BLaER1 (cell line): ENCODE data around the gene KDM5B.
A peak's percentile ranks its signal among the peaks of the same experiment; 100 is the strongest.

Experiments used
- H3K27ac ChIP-seq: shearing (Covaris generic); formaldehyde crosslinking; 2 replicates; pipeline ENCODE4 v1.8.1; 2022
- H3K27me3 ChIP-seq: shearing (Covaris generic); formaldehyde crosslinking; 2 replicates; pipeline ENCODE4 v1.8.1; 2022
- H3K36me3 ChIP-seq: shearing (Covaris generic); formaldehyde crosslinking; 2 replicates; pipeline ENCODE4 v1.8.1; 2022
- H3K4me1 ChIP-seq: shearing (Covaris generic); formaldehyde crosslinking; 2 replicates; pipeline ENCODE4 v1.8.1; 2022
- H3K4me2 ChIP-seq: shearing (Covaris generic); formaldehyde crosslinking; 2 replicates; pipeline ENCODE4 v1.8.1; 2022
- H3K4me3 ChIP-seq: shearing (Covaris generic); formaldehyde crosslinking; 2 replicates; pipeline ENCODE4 v1.8.1; 2022
- H3K9ac ChIP-seq: shearing (Covaris generic); formaldehyde crosslinking; 2 replicates; pipeline ENCODE4 v1.8.1; 2022
- H3K9me3 ChIP-seq: shearing (Covaris generic); formaldehyde crosslinking; 2 replicates; pipeline ENCODE4 v1.8.1; 2022
- H4K20me1 ChIP-seq: shearing (Covaris generic); formaldehyde crosslinking; 2 replicates; pipeline ENCODE4 v1.8.1; 2022
- Cebpa-rat ChIP-seq: shearing (Covaris generic); IDR thresholded peaks from 2 replicates; pipeline ENCODE4 v1.8.1; 2022

KDM5B gene

GRCh38 chr1:202807926-202808757, at the start of gene KDM5B:
KDM5B (minus strand) TSS chr1:202808421; CDS start chr1:202808305, 116 bp downstream.
- peaks cover 5% of the 10 kb centered on the region; the same call in 1 of the 2 replicates for H3K36me3 ChIP-seq
- H3K27ac ChIP-seq: peak within 1 kb of the TSS; percentile 98
- H3K4me2 ChIP-seq: peak within 1 kb of the TSS; percentile 95
- peak within 1 kb of the TSS; percentile 98 for H3K4me3 ChIP-seq
- H3K27me3 ChIP-seq: no peaks in the 10 kb centered on the region
- peaks cover 40% of the 10 kb centered on the region for H4K20me1 ChIP-seq
- TF ChIP-seq Cebpa-rat: no peak
- no peaks in the 10 kb centered on the region for H3K9me3 ChIP-seq
- peak within 1 kb of the TSS; percentile 98 for H3K9ac ChIP-seq
- H3K4me1 ChIP-seq: peaks cover 69% of the 10 kb centered on the region

DNA sequence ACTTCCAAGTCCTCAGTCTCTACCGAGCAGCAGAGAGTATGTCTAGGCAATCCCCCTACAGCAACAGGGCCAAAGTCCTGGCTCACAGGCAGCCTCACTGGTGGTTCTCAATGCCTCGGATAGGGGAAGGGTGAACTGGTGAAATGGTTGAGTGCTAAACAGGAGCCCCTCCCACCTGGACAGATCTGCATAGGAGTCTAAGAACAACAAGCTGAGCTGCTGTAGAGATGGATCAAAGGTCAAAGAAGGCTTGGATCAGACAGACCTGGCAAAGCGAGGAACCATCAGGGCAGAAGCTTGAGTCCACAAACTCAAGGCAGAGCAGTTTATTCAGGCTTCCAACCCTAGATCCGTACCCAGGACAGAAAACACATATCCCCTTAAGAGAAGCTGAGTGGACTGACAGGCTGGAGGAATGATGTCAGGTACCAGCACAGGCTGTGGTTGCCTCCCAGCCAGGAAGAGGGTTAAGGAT, 49.0 kb upstream of the KDM5B start:
- peaks cover 34% of the 10 kb centered on the region for H3K27me3 ChIP-seq
- H3K4me1 ChIP-seq: peaks cover 51% of the 10 kb centered on the region
- no peak overlapping the region for H3K9ac ChIP-seq
- no peak overlapping the region for H3K4me3 ChIP-seq
- no peak for TF ChIP-seq Cebpa-rat
- no peaks in the 10 kb centered on the region for H3K36me3 ChIP-seq
- 0 out of 2 replicates have a peak, but pooled peaks cover 8% of the 10 kb centered on the region for H4K20me1 ChIP-seq
- peak overlapping the region; percentile 66 for H3K4me2 ChIP-seq
- H3K9me3 ChIP-seq: peaks cover 27% of the 10 kb centered on the region
- H3K27ac ChIP-seq: peak overlapping the region; percentile 59

- Histone ChIP-seq H3K4me1 (peaks cover 48% of the 10 kb centered on the region), H3K9ac (no peak overlapping the region), H3K4me3 (no peak overlapping the region), H3K27me3 (peaks cover 23% of the 10 kb centered on the region), H3K36me3 (no peaks in the 10 kb centered on the region), H4K20me1 (no peaks in the 10 kb centered on the region), H3K9me3 (peaks cover 16% of the 10 kb centered on the region), H3K4me2 (no peak overlapping the region), H3K27ac (no peak overlapping the region)
- no peak for TF ChIP-seq Cebpa-rat
Measured at GRCh38 chr1:202856014-202856413, 47.8 kb upstream of the KDM5B start.

DNA sequence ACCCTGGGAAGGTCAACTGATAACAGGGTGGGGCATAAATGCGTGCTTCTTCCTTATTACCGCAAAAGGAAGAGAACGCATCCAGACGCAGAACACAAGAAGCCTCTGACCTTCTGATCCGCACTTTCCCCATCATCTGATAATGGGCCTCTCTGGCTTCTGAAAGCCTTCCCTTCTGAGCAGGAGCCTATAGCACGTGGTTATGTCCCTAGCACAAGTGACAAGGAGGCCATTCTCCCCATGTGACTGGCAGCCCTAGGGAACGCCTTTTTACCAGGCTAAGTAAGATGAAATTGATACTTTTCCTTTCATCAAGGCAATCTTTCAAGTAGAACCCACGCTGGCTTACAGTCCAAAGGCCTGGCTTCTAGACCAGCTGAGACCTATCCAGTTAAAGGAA, 46.6 kb upstream of the KDM5B start:
- peaks cover 55% of the 10 kb centered on the region for H3K4me1 ChIP-seq
- H3K36me3 ChIP-seq: no peaks in the 10 kb centered on the region
- no peak for TF ChIP-seq Cebpa-rat
- H4K20me1 ChIP-seq: no peaks in the 10 kb centered on the region
- H3K27me3 ChIP-seq: peaks cover 11% of the 10 kb centered on the region
- H3K4me2 ChIP-seq: no peak overlapping the region
- no peak overlapping the region for H3K27ac ChIP-seq
- 0 out of 2 replicates have a peak, but pooled peaks cover 3% of the 10 kb centered on the region for H3K9me3 ChIP-seq
- no peak overlapping the region for H3K9ac ChIP-seq
- H3K4me3 ChIP-seq: no peak overlapping the region

- H3K4me1 ChIP-seq: peaks cover 45% of the 10 kb centered on the region
- 0 out of 2 replicates have a peak overlapping the region, but pooled peaks have one; percentile 19 for H3K9ac ChIP-seq
- H3K27me3 ChIP-seq: no peaks in the 10 kb centered on the region
- no peak overlapping the region for H3K4me2 ChIP-seq
- H4K20me1 ChIP-seq: no peaks in the 10 kb centered on the region
- TF ChIP-seq Cebpa-rat: no peak
- no peaks in the 10 kb centered on the region for H3K36me3 ChIP-seq
- no peak overlapping the region for H3K4me3 ChIP-seq
- H3K9me3 ChIP-seq: no peaks in the 10 kb centered on the region
- peak overlapping the region; percentile 23; the same call in 1 of the 2 replicates for H3K27ac ChIP-seq
Measured at GRCh38 chr1:202852163-202852904, 44.1 kb upstream of the KDM5B start.

DNA sequence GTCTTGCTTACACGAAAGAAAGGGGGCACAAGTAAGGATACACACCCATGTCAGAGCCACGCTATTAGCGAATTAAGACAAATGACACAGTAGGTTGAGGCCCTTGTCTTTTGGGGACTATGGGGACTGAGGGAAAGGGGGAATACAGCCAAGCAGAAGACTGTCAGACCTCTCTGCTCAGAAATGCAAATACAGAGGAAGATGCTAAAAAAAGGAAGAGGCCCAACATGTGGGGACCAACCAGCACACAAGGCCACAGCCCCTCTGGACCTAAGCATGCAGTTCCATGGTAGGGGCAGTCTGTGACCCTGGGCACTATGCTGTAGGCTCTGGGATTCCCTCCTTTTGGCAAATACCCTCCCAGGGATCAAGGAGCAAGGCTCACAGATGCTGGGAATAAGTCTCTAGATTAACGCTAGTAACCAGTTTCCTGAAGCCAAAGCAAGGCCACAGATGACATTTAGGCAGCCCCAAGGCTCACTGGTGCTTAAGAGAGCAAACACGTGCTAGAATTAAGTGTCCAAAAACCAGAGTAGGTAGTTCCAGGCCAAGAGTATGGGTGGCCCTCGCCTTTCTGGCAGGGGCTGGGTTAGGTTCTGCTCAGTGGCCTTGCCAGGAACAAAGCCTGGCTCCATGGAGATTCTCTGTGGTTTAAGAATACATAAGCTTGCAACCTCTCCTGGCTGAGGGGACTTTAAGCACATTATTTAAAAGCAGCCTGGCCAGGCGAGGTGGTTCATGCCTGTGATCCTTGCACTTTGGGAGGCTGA, 42.6 kb upstream of the KDM5B start:
- no peaks in the 10 kb centered on the region for H3K36me3 ChIP-seq
- no peak overlapping the region for H3K4me3 ChIP-seq
- no peaks in the 10 kb centered on the region for H3K27me3 ChIP-seq
- H4K20me1 ChIP-seq: no peaks in the 10 kb centered on the region
- TF ChIP-seq Cebpa-rat: no peak
- no peaks in the 10 kb centered on the region for H3K9me3 ChIP-seq
- H3K4me2 ChIP-seq: peak overlapping the region; percentile 50; the same call in 1 of the 2 replicates
- peak overlapping the region; percentile 33; the same call in 1 of the 2 replicates for H3K27ac ChIP-seq
- H3K9ac ChIP-seq: 0 out of 2 replicates have a peak overlapping the region, but pooled peaks have one; percentile 21
- peaks cover 38% of the 10 kb centered on the region for H3K4me1 ChIP-seq

DNA sequence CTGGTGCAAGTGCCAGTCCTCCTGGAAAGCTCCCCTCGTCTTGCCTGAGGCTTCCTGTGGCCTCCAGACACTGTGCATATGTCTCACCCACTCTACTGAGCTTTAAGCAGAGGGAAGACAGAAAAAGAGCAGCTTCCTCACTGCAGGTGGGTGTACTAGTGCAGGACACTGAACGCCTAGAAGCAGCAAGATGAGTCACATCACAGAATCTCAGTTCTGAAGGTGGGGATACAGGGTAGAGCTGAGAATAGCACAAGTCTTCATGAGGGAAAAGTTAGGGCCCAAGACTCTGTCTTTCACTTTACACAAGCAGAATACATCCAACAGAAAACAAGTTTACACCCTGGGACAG, 39.9 kb upstream of the KDM5B start:
- Histone ChIP-seq H4K20me1 (no peaks in the 10 kb centered on the region), H3K9ac (no peak overlapping the region), H3K4me1 (peaks cover 28% of the 10 kb centered on the region), H3K36me3 (no peaks in the 10 kb centered on the region), H3K4me2 (peak overlapping the region; percentile 22), H3K9me3 (no peaks in the 10 kb centered on the region), H3K27me3 (no peaks in the 10 kb centered on the region), H3K4me3 (no peak overlapping the region), H3K27ac (no peak overlapping the region)
- no peak for TF ChIP-seq Cebpa-rat

GRCh38 chr1:202844935-202845334, 36.7 kb upstream of the KDM5B start:
- H3K4me1 ChIP-seq: peaks cover 14% of the 10 kb centered on the region
- no peaks in the 10 kb centered on the region for H4K20me1 ChIP-seq
- no peak overlapping the region for H3K9ac ChIP-seq
- no peaks in the 10 kb centered on the region for H3K27me3 ChIP-seq
- no peaks in the 10 kb centered on the region for H3K36me3 ChIP-seq
- TF ChIP-seq Cebpa-rat: no peak
- no peak overlapping the region for H3K27ac ChIP-seq
- no peak overlapping the region for H3K4me2 ChIP-seq
- no peak overlapping the region for H3K4me3 ChIP-seq
- no peaks in the 10 kb centered on the region for H3K9me3 ChIP-seq

- Histone ChIP-seq H3K4me1 (peaks cover 14% of the 10 kb centered on the region), H3K9me3 (no peaks in the 10 kb centered on the region), H3K9ac (no peak overlapping the region), H3K4me2 (no peak overlapping the region), H3K27me3 (no peaks in the 10 kb centered on the region), H3K4me3 (no peak overlapping the region), H3K36me3 (no peaks in the 10 kb centered on the region), H3K27ac (no peak overlapping the region), H4K20me1 (no peaks in the 10 kb centered on the region)
- TF ChIP-seq Cebpa-rat: no peak
Measured at GRCh38 chr1:202844259-202844658, 36.0 kb upstream of the KDM5B start.
